ENCODE data around the gene KAT6B.

Gene KAT6B

DNA sequence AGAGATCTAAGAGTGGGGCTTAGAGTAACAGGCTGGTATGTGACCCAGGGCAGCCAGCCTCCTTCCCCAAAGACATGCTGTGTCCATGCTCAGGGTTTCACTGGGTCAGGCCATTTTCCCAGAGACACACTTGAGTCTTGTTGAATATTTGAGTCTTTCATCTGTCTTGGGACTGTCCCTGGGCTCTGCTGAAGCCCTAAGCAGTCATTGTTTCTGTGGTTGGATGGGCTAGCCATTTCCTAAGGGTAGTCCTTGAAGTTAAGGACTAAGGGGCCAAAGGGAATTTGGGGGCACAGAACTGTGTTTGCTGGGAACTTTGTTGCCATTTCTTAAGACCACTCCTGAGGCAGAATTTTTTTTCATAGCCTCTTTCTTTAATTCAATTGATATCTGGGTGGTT, 186.6 kb downstream of the KAT6B start:
- no peak for DNase-seq (ENCODE audit: low read depth)
- TF ChIP-seq, protein P1, sequence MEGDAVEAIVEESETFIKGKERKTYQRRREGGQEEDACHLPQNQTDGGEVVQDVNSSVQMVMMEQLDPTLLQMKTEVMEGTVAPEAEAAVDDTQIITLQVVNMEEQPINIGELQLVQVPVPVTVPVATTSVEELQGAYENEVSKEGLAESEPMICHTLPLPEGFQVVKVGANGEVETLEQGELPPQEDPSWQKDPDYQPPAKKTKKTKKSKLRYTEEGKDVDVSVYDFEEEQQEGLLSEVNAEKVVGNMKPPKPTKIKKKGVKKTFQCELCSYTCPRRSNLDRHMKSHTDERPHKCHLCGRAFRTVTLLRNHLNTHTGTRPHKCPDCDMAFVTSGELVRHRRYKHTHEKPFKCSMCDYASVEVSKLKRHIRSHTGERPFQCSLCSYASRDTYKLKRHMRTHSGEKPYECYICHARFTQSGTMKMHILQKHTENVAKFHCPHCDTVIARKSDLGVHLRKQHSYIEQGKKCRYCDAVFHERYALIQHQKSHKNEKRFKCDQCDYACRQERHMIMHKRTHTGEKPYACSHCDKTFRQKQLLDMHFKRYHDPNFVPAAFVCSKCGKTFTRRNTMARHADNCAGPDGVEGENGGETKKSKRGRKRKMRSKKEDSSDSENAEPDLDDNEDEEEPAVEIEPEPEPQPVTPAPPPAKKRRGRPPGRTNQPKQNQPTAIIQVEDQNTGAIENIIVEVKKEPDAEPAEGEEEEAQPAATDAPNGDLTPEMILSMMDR (IDR thresholded peaks at IDR 0.05; ENCODE audit: low read depth, low read length, missing control alignments): no peak
- in situ Hi-C loops (cut with HindIII; ENCODE audit: low sequenced_read_pairs): no loop called here
- no peak overlapping the region for H3K4me3 ChIP-seq (ENCODE audit: low read depth, low read length)

GRCh38 chr10:75013522-75013921, 187.1 kb downstream of the KAT6B start:
- in situ Hi-C loops (cut with HindIII; ENCODE audit: low sequenced_read_pairs): no loop called here
- no peak for DNase-seq (ENCODE audit: low read depth)
- H3K4me3 ChIP-seq (ENCODE audit: low read depth, low read length): no peak overlapping the region
- TF ChIP-seq, protein P1 (IDR thresholded peaks at IDR 0.05; ENCODE audit: low read depth, low read length, missing control alignments): no peak

DNA sequence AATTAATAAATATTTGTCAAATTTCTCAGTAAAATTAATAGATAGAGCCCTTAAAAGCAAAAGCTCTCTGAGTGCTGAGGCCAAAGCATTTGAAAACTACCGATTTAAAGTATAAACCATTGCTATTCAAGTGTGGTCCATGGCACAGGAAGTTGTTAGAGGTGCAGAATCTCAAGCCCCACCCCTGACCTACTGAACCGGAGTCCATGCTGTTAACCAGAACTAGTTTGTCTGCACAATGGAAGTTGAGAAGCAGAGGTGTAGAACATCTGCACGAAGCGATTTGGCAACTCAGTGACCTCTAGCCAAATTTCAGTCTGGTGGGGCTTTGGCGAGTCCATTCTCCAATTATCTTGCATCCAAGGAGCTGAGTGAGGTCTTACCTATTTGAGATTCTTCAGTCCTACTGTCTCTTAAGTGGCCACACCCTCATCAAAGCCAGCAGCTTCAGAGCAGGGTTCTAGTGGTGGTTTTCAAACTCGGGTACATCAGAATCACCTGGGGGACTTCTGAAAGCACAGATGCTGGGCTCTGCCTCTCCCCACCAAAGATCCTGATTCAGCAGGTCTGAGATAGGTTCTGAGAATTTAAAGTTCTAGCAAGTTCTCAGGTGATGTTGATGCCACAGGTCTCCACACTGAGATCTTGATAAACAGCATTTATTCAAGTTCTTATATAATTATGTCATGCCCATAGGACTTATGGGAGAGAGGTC, 188.3 kb downstream of the KAT6B start:
- no peak overlapping the region for H3K4me3 ChIP-seq (ENCODE audit: low read depth, low read length)
- no peak for DNase-seq (ENCODE audit: low read depth)
- in situ Hi-C loops (cut with HindIII; ENCODE audit: low sequenced_read_pairs): no loop called here
- TF ChIP-seq, protein P1 (IDR thresholded peaks at IDR 0.05; ENCODE audit: low read depth, low read length, missing control alignments): no peak

DNA sequence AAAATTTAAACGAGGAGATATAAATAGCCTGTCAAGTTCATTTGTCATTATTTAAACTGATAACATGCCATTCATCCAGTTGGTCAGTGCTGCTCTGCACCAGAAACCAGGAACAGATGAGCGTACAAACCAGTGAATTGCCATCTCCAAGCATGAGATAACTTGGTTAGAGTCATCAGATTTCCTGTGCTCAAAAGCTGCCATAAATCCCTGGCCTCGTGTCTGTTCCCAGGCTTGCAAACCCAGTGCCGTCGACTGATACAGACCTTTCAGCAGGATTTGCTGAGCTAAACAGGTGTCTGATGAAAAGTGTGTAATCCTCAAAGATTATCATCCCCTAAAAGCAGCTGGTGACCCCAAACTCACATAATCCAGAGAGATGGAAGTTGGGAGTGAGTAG, 189.0 kb downstream of the KAT6B start:
- TF ChIP-seq, protein P1 (IDR thresholded peaks at IDR 0.05; ENCODE audit: low read depth, low read length, missing control alignments): no peak
- H3K4me3 ChIP-seq (ENCODE audit: low read depth, low read length): no peak overlapping the region
- in situ Hi-C loops (cut with HindIII; ENCODE audit: low sequenced_read_pairs): no loop called here
- no peak for DNase-seq (ENCODE audit: low read depth)

- TF ChIP-seq, protein P1 (IDR thresholded peaks at IDR 0.05; ENCODE audit: low read depth, low read length, missing control alignments): no peak
- DNase-seq (ENCODE audit: low read depth): no peak
- H3K4me3 ChIP-seq (ENCODE audit: low read depth, low read length): no peak overlapping the region
- in situ Hi-C loops (cut with HindIII; ENCODE audit: low sequenced_read_pairs): no loop called here
Measured at GRCh38 chr10:75016325-75016724, 189.9 kb downstream of the KAT6B start.

DNA sequence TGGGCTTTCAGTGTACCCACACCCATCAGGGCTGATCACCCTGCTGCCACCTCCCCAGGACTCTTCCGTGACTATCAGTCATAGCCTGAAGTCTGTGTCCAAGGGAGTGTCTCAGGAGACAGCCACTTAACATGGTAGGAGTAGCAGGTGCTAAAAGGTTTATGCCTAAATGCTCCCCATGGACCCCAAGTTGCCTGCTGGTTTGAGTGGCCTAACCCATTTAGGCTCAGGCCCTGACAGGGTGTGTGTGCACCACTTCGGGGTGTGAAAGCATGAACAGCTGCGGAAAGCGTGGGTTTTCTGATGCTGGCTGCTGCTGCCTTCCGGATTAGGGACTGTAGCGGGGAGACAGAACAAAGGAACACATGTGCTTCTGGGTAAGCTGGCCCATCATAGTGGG, 191.9 kb downstream of the KAT6B start:
- DNase-seq (ENCODE audit: low read depth): no peak
- H3K4me3 ChIP-seq (ENCODE audit: low read depth, low read length): no peak overlapping the region
- TF ChIP-seq, protein P1 (IDR thresholded peaks at IDR 0.05; ENCODE audit: low read depth, low read length, missing control alignments): no peak
- in situ Hi-C loops (cut with HindIII; ENCODE audit: low sequenced_read_pairs): no loop called here

All from astrocyte of the cerebellum (primary cell).